ENCODE data around the gene AGAP2. TPM values are rescaled to one million over a fixed set of nuclear protein-coding genes. Genes with fewer than 3 reads are reported as not detected.
A peak's percentile ranks its signal among the peaks of the same experiment; 100 is the strongest.

Gene AGAP2
- total RNA-seq, 1 experiment from 2014 or later: 0.57 TPM

GRCh38 chr12:57754411-57755193, 16.1 kb upstream of the AGAP2 start, which contains the start of gene MARCHF9:
MARCHF9 (plus strand) TSS chr12:57755103; CDS start chr12:57755529, 426 bp downstream.
- intact Hi-C loops (cut with micrococcal nuclease; ENCODE audit: unreplicated experiment): no loop called here

GRCh38 chr12:57753756-57754337, 15.3 kb upstream of the AGAP2 start:
- Mint-ChIP-seq H3K4me3 (ENCODE audit: low read depth, unreplicated experiment) (peak overlapping the region; percentile 67), H3K36me3 (ENCODE audit: insufficient read depth, unreplicated experiment) (peaks cover 64% of the 10 kb centered on the region), H3K4me1 (ENCODE audit: low read depth, unreplicated experiment) (peaks cover 48% of the 10 kb centered on the region), H3K27ac (ENCODE audit: unreplicated experiment) (peak overlapping the region; percentile 82), H3K27me3 (ENCODE audit: unreplicated experiment) (no peaks in the 10 kb centered on the region), H3K9me3 (ENCODE audit: low read depth, unreplicated experiment) (no peaks in the 10 kb centered on the region)
- no TSS peak for BruUV-seq (replicated peaks)
- intact Hi-C loops (cut with micrococcal nuclease; ENCODE audit: unreplicated experiment): no loop called here
- DNase-seq: no peak
- CTCF ChIA-PET: interaction anchor here (1.0 kb wide), 1 partner anchor 9 kb away, joined by 4 read pairs; the partner anchor contains the start of gene TSPAN31
- no peak for TF ChIP-seq CTCF (IDR thresholded peaks at IDR 0.05; ENCODE audit: unreplicated experiment)

More at GRCh38 chr12:57754411-57755193, 16.1 kb upstream of the AGAP2 start, which contains the start of gene MARCHF9:
- no peak for TF ChIP-seq CTCF (IDR thresholded peaks at IDR 0.05; ENCODE audit: unreplicated experiment)
- BruUV-seq (replicated peaks): no TSS peak
- Mint-ChIP-seq H3K27me3 (ENCODE audit: unreplicated experiment) (no peaks in the 10 kb centered on the region), H3K4me3 (ENCODE audit: low read depth, unreplicated experiment) (peak within 1 kb of the TSS; percentile 67), H3K9me3 (ENCODE audit: low read depth, unreplicated experiment) (no peaks in the 10 kb centered on the region), H3K27ac (ENCODE audit: unreplicated experiment) (peak within 1 kb of the TSS; percentile 82), H3K4me1 (ENCODE audit: low read depth, unreplicated experiment) (peaks cover 48% of the 10 kb centered on the region), H3K36me3 (ENCODE audit: insufficient read depth, unreplicated experiment) (peaks cover 64% of the 10 kb centered on the region)
- DNase-seq: peak; percentile 93
- CTCF ChIA-PET: interaction anchor here (1.0 kb wide), 1 partner anchor 10 kb away, joined by 4 read pairs; the partner anchor contains the start of gene TSPAN31

- CTCF ChIA-PET: no interaction called here
- peaks cover 48% of the 10 kb centered on the region for H3K4me1 Mint-ChIP-seq (ENCODE audit: low read depth, unreplicated experiment)
- peaks cover 73% of the 10 kb centered on the region for H3K36me3 Mint-ChIP-seq (ENCODE audit: insufficient read depth, unreplicated experiment)
- H3K4me3 Mint-ChIP-seq (ENCODE audit: low read depth, unreplicated experiment): peak overlapping the region; percentile 99
- intact Hi-C loops (cut with micrococcal nuclease; ENCODE audit: unreplicated experiment): no loop called here
- no peak for DNase-seq
- no peaks in the 10 kb centered on the region for H3K9me3 Mint-ChIP-seq (ENCODE audit: low read depth, unreplicated experiment)
- BruUV-seq (replicated peaks): no TSS peak
- no peak for TF ChIP-seq CTCF (IDR thresholded peaks at IDR 0.05; ENCODE audit: unreplicated experiment)
- H3K27me3 Mint-ChIP-seq (ENCODE audit: unreplicated experiment): no peaks in the 10 kb centered on the region
- H3K27ac Mint-ChIP-seq (ENCODE audit: unreplicated experiment): peak overlapping the region; percentile 90
Observed at GRCh38 chr12:57752668-57753000, 14.1 kb upstream of the AGAP2 start.

- peak; percentile 99 for DNase-seq
- no peaks in the 10 kb centered on the region for H3K9me3 Mint-ChIP-seq (ENCODE audit: low read depth, unreplicated experiment)
- no peak for TF ChIP-seq CTCF (IDR thresholded peaks at IDR 0.05; ENCODE audit: unreplicated experiment)
- intact Hi-C loops (cut with micrococcal nuclease; ENCODE audit: unreplicated experiment): no loop called here
- CTCF ChIA-PET: no interaction called here
- H3K4me3 Mint-ChIP-seq (ENCODE audit: low read depth, unreplicated experiment): peak within 1 kb of the TSS; percentile 99
- peaks cover 48% of the 10 kb centered on the region for H3K4me1 Mint-ChIP-seq (ENCODE audit: low read depth, unreplicated experiment)
- peaks cover 75% of the 10 kb centered on the region for H3K36me3 Mint-ChIP-seq (ENCODE audit: insufficient read depth, unreplicated experiment)
- peak within 1 kb of the TSS; percentile 90 for H3K27ac Mint-ChIP-seq (ENCODE audit: unreplicated experiment)
- TSS peak; percentile 69 for BruUV-seq (replicated peaks)
- H3K27me3 Mint-ChIP-seq (ENCODE audit: unreplicated experiment): no peaks in the 10 kb centered on the region
Observed at GRCh38 chr12:57751788-57752667, 13.5 kb upstream of the AGAP2 start, which contains the start of gene CDK4. CDK4 (minus strand) TSS chr12:57752310; CDS start chr12:57751717, 593 bp downstream.
